ENCODE measurements around the gene VSIG10L2.

GRCh38 chr11:125948278-125949051 lies 2.6 kb downstream of the VSIG10L2 start:
- no peak for TF ChIP-seq RAD21 (IDR thresholded peaks at IDR 0.05; ENCODE audit: low read depth)
- no peak for TF ChIP-seq ZBTB7A (IDR thresholded peaks at IDR 0.05; ENCODE audit: low read depth)
- TF ChIP-seq, protein P1, sequence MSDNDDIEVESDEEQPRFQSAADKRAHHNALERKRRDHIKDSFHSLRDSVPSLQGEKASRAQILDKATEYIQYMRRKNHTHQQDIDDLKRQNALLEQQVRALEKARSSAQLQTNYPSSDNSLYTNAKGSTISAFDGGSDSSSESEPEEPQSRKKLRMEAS (IDR thresholded peaks at IDR 0.05) = no peak
- TF ChIP-seq TAF1 (IDR thresholded peaks at IDR 0.05; ENCODE audit: low read depth) = no peak
- TF ChIP-seq EP300 (IDR thresholded peaks at IDR 0.05; ENCODE audit: borderline replicate concordance) = no peak
- TF ChIP-seq, protein P2, sequence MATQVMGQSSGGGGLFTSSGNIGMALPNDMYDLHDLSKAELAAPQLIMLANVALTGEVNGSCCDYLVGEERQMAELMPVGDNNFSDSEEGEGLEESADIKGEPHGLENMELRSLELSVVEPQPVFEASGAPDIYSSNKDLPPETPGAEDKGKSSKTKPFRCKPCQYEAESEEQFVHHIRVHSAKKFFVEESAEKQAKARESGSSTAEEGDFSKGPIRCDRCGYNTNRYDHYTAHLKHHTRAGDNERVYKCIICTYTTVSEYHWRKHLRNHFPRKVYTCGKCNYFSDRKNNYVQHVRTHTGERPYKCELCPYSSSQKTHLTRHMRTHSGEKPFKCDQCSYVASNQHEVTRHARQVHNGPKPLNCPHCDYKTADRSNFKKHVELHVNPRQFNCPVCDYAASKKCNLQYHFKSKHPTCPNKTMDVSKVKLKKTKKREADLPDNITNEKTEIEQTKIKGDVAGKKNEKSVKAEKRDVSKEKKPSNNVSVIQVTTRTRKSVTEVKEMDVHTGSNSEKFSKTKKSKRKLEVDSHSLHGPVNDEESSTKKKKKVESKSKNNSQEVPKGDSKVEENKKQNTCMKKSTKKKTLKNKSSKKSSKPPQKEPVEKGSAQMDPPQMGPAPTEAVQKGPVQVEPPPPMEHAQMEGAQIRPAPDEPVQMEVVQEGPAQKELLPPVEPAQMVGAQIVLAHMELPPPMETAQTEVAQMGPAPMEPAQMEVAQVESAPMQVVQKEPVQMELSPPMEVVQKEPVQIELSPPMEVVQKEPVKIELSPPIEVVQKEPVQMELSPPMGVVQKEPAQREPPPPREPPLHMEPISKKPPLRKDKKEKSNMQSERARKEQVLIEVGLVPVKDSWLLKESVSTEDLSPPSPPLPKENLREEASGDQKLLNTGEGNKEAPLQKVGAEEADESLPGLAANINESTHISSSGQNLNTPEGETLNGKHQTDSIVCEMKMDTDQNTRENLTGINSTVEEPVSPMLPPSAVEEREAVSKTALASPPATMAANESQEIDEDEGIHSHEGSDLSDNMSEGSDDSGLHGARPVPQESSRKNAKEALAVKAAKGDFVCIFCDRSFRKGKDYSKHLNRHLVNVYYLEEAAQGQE (IDR thresholded peaks at IDR 0.05; ENCODE audit: low read depth) = no peak
- TF ChIP-seq TCF12 (IDR thresholded peaks at IDR 0.05; ENCODE audit: low read depth) = no peak
- TF ChIP-seq NFIC (IDR thresholded peaks at IDR 0.05) = no peak
- no peak for TF ChIP-seq USF1 (IDR thresholded peaks at IDR 0.05)
- no peak for TF ChIP-seq CEBPB (IDR thresholded peaks at IDR 0.05)
